HG03064 (cell line): ENCODE data around the gene B4GALNT4.
"Not testable (repeated sequence)": the region's sequence is repeated elsewhere in the genome, so short reads cannot be mapped to it uniquely, and the experiment has no call there.

ENCODE experiments used
- ATAC-seq: cut with Tn5 transposase; IDR thresholded peaks from one replicate; pipeline ENCODE4 v1.9.1; 2021; ENCODE audit warnings: low read depth; ENCODE audit not compliant: unreplicated experiment

Gene B4GALNT4

DNA sequence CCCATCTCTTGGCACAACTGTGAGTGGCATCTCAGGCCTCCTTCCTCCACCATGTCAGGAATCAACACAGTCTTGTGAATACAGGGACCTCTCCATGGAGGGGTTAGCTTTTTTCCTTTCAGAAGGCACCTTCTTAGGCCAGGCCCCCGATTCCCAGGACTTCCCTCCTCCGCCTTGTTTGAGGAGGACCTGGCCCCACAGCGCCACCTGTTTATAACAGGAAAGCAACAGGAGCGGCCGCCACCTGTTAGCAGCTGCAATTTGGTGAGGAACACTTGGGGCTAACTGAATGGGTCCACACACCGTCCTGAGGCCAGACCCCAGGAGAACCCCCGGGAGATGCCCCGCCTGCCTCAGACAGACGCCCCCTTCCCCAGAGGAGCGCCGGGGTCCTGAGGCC is 20.9 kb downstream of the B4GALNT4 start:
- ATAC-seq: no peak

DNA sequence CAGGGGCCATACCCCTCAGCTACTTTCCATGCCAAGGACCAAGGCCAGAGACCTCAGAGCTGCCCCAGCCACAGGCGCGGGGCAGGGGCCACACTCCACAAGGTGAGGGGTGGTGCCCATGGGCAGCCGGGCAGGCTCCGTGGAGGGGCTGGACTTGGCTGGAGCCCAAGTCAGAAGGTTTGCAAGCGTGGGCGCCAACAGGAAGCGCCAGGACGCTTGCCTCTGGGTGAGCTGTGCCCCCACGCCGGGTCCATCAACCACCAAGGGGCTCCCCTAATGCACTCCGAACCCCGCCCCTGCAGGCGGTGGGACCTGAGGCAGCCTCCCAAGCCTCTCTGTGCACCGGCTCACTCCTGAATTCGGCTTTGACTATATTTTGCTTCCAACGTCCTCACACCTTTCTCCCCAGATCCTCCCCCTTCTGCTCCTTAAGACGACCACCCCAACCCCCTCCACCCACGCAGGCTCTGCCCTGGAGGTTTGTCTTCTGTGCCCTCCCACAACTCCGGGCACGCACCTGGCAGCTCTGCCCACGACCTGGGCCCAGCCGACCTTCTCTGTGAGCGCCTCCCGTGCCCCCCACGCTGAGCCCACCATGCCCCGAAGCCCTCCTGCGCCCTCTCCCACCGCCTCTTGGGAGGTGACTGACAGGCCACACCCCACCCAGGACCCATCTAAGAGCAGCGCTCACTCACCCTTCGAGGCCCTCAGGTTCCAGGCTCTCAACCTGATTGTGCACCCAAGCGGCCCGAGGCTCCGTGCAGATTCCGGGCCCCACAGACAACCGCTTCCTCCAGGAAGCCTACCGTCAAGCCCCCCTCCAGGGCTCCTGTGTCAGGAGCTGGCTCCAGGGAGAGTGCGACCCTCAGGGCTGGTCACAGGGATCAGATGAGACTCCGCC is 22.1 kb downstream of the B4GALNT4 start:
- no peak for ATAC-seq

DNA sequence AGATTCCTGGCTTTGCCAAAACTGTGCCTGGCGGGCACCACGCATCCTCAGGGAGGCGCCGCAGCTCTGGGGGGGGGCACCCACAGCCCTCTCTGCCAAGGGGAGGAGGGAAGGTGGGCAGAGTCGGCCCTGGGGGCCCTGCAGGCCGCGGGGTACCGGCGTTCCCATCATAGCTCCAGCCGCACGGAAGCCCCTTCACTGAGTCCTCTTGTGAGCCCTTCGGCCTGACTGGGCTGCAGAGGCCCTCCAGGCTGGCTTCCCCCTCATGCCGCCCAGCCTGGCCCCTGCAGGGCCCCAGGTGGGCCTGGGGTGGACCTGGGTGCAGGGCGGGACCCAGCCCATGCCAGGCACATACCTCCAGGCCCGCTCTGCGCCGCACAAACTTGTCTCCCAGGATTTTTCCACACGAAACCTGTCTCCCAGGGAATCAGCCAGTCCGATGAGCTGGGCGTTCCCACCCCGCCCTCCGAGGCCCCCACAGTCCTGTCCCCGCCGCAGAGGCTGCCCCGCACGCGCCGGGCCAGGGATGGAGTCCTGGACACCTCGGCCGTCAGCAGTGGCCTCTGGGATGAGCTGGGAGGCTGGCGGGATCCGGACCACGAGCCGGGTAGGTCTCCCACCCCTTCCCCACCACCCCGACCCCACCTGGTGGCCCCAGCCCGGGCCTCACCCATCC is 22.9 kb downstream of the B4GALNT4 start:
- no peak for ATAC-seq

DNA sequence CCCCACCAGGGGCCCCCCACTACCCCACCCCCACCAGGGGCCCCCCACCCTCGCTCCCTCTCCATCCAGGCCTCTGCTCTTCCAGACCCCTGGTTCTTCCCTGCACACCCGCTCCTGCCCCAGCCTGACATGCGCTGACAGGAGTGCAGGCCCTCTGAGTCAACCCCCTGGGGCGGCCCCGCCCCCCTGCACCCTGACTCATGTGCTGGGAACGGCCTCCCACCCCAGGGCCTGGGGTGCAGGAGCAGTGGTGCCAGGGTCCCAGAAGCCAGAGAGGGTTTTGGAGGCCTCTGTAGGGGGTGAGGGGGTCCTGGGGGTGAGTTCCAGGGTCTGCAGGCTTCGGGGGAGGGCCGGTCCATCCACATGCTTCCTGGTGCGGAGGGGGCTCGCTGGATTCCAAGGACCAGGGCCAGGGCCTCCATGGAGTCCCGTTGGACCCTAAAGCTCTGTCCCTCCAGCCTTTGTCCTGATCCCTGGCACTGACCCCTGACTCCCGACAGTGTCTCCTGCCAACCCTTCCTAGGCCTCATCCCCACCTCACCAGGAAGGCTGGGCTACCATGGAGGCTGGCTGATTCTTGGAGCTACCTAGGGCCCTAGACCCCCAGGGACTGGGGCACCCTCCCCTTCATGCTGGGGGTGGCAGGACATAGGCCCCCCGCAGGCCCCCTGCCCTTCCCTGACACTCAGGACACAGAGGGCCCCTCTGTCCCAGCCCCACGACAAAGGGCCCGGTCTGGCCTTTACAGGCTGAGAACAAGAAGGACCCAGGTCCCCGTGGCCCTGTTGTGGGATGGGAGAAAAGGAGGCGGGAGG is 24.1 kb downstream of the B4GALNT4 start:
- no peak for ATAC-seq

DNA sequence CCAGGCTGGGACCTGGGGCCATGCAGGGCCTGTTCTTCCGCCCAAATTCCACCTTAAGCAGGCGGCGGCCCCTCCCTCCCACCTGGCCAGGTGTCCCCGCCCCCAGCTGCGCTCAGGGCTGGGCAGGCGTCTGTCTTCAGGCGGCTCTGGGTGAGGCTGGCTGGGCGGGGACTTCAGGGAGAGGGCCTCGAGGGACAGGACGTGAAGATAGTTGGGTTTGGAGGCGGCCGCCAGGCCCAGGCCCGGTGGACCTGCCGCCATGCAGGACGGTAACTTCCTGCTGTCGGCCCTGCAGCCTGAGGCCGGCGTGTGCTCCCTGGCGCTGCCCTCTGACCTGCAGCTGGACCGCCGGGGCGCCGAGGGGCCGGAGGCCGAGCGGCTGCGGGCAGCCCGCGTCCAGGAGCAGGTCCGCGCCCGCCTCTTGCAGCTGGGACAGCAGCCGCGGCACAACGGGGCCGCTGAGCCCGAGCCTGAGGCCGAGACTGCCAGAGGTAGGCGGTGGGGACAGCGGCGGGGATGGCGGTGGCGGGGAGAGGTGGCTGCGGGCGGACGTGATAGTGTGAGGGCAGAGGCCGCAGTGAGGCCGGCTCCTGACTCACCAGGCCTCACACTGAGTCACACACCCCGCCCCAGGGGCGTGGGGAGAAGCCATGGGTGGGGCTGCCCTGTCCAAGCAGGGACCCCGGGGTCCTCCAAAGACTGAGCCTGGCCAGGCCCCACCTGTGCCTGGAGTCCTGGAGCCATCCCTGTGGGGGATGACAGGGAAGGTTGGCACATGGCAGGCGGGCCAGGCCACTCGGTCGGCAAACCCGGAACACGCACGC is 24.9 kb downstream of the B4GALNT4 start, which contains the start of gene PKP3:
Gene PKP3 (plus strand): TSS at position 176 of the 824 bp plus-strand sequence. CDS start 84 bp downstream, at position 260.
- no peak for ATAC-seq

DNA sequence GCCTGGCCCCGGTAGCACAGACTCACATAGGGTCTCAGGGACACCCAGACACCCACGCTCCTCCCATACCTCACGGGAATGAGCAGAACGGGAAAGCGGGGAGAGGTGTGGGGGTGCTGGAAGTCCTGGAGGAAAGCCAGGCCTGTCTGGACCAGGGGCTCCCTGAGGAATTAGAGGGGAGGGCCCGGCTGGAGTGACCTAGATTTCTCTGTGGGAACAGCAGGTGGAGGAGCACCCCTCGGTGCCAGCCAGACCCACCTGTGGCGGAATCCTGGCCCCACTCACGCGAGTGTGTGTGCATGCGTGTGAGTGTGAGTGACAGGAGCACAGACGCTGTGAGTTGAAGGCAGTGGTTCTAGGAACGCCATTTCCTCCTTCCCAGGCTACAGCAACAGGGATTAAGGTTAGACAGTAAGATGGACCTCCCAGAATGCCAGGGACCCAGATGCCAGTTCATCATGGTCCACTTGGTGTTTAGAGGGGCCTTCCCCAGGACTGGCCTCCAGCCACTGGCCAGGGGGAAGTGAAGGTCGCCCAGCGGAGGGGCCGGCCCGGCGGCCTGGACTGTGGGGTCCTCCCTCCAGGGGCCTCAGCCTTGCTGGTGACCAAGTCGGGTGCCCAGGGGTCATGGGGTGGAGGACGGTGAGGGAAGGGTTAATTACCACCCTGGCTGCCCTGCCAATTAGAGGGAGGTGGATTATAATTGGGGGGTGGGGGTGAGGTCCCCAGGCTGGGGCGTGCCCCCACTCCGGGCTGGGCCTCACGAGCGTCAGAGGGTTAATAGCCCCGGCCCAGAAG is 25.8 kb downstream of the B4GALNT4 start:
- ATAC-seq: no peak

DNA sequence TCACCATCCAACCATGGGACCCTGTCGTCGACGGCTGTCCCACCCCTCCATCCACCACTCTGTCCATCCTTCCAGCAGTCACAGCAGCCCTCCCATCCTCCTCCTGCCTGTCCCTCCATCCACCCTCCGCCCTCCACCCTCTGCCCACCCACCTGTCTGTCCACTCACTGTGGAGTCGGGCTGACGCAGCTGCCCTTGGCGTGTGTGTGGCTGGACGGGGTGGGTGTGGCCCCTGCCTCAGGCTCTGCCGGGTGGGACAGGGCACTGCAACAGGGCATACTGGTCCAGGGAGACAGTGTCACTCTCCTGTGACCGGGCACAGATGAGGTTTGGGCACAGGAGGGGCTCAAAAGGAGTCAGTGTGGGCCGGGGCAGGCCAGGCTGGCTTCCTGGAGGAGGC is 26.6 kb downstream of the B4GALNT4 start:
- no peak for ATAC-seq

DNA sequence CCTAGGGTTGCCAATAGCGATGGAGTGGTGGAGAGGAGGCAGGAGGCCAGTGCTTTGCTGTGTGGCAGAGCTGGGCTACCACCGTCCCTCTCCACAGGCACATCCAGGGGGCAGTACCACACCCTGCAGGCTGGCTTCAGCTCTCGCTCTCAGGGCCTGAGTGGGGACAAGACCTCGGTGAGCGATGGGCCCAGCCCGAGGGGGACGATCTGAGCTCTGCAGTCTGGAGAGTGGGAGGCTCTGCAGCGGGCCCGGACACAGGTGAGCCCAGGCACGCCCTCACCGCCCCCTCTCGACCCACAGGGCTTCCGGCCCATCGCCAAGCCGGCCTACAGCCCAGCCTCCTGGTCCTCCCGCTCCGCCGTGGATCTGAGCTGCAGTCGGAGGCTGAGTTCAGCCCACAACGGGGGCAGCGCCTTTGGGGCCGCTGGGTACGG is 27.2 kb downstream of the B4GALNT4 start:
- ATAC-seq: no peak

DNA sequence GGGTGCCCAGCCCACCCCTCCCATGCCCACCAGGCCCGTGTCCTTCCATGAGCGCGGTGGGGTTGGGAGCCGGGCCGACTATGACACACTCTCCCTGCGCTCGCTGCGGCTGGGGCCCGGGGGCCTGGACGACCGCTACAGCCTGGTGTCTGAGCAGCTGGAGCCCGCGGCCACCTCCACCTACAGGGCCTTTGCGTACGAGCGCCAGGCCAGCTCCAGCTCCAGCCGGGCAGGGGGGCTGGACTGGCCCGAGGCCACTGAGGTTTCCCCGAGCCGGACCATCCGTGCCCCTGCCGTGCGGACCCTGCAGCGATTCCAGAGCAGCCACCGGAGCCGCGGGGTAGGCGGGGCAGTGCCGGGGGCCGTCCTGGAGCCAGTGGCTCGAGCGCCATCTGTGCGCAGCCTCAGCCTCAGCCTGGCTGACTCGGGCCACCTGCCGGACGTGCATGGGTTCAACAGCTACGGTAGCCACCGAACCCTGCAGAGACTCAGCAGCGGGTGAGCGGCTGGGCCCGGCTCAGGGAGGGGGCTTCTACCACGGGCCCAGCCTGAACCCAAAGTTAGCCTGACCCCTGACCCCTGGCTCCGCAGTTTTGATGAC is 27.7 kb downstream of the B4GALNT4 start:
- ATAC-seq: no peak

DNA sequence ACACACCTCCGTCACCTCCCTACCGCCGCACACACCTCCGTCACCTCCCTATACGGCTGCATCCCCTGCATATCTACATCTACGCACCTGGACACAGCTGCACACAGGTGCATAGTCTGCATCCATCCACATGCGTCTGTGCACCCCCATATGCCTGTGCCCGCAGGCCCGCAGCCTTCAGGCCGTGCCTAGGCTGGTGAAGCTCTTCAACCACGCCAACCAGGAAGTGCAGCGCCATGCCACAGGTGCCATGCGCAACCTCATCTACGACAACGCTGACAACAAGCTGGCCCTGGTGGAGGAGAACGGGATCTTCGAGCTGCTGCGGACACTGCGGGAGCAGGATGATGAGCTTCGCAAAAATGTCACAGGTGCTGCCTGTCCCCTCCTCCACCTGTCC is 29.5 kb downstream of the B4GALNT4 start:
- ATAC-seq: no peak

DNA sequence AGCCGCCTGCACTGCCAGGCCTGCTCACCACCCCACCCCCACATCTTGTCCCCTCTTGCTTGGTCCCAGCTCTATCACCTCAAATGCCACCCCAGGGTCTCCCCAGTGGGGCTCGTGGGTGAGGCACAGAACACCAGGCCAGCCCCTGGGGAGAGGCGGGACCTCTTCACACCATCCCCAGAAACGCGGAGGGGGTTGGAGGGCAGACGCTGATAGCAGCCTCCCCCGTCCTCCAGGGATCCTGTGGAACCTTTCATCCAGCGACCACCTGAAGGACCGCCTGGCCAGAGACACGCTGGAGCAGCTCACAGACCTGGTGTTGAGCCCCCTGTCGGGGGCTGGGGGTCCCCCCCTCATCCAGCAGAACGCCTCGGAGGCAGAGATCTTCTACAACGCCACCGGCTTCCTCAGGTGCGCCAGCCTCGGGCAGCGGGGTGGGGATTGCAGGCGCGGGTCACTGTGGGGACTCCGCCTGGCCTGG is 30.5 kb downstream of the B4GALNT4 start:
- no peak for ATAC-seq

DNA sequence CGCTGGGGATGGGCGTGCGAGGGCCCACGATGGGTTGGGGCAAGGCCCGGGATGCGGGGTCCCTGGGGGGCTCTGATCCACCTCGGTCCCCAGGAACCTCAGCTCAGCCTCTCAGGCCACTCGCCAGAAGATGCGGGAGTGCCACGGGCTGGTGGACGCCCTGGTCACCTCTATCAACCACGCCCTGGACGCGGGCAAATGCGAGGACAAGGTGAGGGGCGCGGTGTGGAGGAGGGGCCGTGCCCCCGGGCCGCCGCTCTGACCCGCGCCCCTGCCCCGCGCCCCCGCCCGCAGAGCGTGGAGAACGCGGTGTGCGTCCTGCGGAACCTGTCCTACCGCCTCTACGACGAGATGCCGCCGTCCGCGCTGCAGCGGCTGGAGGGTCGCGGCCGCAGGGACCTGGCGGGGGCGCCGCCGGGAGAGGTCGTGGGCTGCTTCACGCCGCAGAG is 31.0 kb downstream of the B4GALNT4 start:
- no peak for ATAC-seq

DNA sequence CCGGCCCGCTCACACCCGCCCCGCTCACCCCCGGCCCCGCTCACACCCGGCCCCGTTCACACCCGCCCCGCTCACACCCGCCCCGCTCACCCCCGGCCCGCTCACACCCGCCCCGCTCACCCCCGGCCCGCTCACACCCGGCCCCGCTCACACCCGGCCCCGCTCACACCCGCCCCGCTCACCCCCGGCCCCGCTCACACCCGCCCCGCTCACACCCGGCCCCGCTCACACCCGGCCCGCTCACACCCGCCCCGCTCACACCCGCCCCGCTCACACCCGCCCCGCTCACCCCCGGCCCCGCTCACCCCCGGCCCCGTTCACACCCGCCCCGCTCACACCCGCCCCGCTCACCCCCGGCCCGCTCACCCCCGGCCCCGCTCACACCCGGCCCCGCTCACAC is 31.9 kb downstream of the B4GALNT4 start:
- not testable (repeated sequence) for ATAC-seq

DNA sequence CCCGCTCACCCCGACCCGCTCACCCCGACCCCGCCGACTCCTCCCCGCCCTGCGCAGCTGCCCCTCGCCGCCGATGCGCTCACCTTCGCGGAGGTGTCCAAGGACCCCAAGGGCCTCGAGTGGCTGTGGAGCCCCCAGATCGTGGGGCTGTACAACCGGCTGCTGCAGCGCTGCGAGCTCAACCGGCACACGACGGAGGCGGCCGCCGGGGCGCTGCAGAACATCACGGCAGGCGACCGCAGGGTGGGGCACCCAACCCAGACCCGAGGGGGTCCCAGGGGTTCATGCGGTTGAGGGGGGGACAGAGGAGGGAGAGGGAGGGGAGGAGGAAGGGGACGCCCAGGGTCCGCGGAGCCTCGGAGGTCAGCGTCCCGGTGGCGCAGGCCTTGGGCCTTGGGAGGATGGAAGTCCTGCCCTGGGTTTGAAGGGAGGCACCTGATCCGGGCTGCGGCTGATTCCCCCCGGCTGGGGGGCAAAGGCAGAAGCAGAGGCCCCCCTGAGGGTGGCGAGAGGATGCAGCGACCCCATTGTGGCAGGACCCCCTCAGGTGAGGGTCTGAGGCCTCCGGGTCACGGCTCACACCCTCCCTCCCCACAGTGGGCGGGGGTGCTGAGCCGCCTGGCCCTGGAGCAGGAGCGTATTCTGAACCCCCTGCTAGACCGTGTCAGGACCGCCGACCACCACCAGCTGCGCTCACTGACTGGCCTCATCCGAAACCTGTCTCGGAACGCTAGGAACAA is 33.9 kb downstream of the B4GALNT4 start:
- ATAC-seq: no peak

DNA sequence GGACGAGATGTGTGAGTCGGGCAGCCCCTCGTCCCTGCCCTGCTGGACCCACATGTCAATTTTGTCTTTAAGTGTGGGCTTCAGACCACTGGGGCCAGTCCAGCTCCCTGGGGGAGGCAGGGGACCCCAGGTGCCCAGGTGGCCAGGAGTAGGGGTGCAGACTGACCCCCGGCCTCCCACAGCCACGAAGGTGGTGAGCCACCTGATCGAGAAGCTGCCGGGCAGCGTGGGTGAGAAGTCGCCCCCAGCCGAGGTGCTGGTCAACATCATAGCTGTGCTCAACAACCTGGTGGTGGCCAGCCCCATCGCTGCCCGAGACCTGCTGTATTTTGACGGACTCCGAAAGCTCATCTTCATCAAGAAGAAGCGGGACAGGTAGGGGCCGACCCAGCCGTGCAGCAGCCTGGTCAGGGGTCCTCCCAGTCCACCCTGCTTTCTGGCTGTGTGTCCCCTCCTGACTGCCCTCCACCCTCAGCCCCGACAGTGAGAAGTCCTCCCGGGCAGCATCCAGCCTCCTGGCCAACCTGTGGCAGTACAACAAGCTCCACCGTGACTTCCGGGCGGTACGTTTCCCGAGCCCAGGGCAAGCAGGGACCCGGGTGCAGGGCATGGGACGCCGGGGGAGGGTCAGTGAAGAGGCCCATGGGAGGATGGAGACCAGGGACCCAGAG is 34.6 kb downstream of the B4GALNT4 start:
- no peak for ATAC-seq

DNA sequence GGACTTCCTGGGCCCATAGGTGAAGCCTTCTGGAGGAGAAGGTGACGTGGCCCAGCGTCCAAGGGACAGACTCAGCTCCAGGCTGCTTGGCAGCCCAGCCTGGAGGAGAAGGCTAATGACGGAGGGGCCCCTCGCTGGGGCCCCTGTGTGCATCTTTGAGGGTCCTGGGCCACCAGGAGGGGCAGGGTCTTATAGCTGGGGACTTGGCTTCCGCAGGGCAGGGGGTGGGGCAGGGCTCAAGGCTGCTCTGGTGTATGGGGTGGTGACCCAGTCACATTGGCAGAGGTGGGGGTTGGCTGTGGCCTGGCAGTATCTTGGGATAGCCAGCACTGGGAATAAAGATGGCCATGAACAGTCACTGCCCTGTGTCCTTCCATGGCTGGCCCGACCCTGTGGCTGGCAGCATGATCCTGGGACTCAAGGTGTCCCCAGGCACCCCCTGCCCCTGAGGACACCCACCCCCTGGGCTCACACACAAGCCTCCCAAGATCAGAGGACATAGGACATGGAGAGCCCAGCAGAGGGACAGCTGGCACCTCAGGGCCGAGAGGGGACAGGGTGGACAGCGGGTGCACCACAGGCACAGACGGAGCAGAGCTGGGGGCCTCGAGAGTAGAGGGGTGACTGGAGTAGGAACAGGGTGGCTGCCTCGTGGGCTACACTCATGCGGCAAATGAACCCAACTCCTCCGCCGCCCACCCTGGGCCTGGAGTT is 35.4 kb downstream of the B4GALNT4 start:
- no peak for ATAC-seq
